Measurements from ENCODE around the gene LRCOL1.

GRCh38 chr12:132595183-132595582 is 15.2 kb downstream of the LRCOL1 start:
- TF ChIP-seq, protein P1, sequence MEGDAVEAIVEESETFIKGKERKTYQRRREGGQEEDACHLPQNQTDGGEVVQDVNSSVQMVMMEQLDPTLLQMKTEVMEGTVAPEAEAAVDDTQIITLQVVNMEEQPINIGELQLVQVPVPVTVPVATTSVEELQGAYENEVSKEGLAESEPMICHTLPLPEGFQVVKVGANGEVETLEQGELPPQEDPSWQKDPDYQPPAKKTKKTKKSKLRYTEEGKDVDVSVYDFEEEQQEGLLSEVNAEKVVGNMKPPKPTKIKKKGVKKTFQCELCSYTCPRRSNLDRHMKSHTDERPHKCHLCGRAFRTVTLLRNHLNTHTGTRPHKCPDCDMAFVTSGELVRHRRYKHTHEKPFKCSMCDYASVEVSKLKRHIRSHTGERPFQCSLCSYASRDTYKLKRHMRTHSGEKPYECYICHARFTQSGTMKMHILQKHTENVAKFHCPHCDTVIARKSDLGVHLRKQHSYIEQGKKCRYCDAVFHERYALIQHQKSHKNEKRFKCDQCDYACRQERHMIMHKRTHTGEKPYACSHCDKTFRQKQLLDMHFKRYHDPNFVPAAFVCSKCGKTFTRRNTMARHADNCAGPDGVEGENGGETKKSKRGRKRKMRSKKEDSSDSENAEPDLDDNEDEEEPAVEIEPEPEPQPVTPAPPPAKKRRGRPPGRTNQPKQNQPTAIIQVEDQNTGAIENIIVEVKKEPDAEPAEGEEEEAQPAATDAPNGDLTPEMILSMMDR (IDR thresholded peaks at IDR 0.05; ENCODE audit: insufficient read depth, low read length, poor library complexity, severe bottlenecking): no peak
- no peak for TF ChIP-seq EZH2phosphoT487 (conservative IDR thresholded peaks at IDR 0.05; ENCODE audit: low read length)
